ENCODE results near the gene TFAP2A. TPM values are rescaled to one million over a fixed set of nuclear protein-coding genes. Genes with fewer than 3 reads are reported as not detected.

TFAP2A gene
- 10 to 100 TPM; 28.0 to 41.9 (median 33.8) TPM for polyA plus RNA-seq (ENCODE audit: insufficient read length in 4 of 4)

- no peak for DNase-seq (ENCODE audit: low read depth in 4 of 4, low spot score in 3 of 4)
Observed at GRCh38 chr6:10414756-10415616, at the start of gene TFAP2A. TSS of gene TFAP2A (minus strand) at chr6:10415074. CDS start at chr6:10414991, 83 bp downstream.

- DNase-seq (ENCODE audit: low read depth in 4 of 4, low spot score in 3 of 4) = no peak
Observed at GRCh38 chr6:10463491-10464481, 48.9 kb upstream of the TFAP2A start.

GRCh38 chr6:10463040-10463439, 48.2 kb upstream of the TFAP2A start:
- DNase-seq (ENCODE audit: low read depth in 4 of 4, low spot score in 3 of 4) = no peak

- DNase-seq (ENCODE audit: low read depth in 4 of 4, low spot score in 3 of 4) = no peak
Observed at GRCh38 chr6:10461850-10462249, 47.0 kb upstream of the TFAP2A start.

GRCh38 chr6:10460096-10460495, 45.2 kb upstream of the TFAP2A start:
- no peak for DNase-seq (ENCODE audit: low read depth in 4 of 4, low spot score in 3 of 4)

- DNase-seq (ENCODE audit: low read depth in 4 of 4, low spot score in 3 of 4) = no peak
Observed at GRCh38 chr6:10458287-10458686, 43.4 kb upstream of the TFAP2A start.

GRCh38 chr6:10453596-10453995, 38.7 kb upstream of the TFAP2A start:
- DNase-seq (ENCODE audit: low read depth in 4 of 4, low spot score in 3 of 4) = no peak

GRCh38 chr6:10451828-10452509, 37.1 kb upstream of the TFAP2A start:
- DNase-seq (ENCODE audit: low read depth in 4 of 4, low spot score in 3 of 4) = no peak

- DNase-seq (ENCODE audit: low read depth in 4 of 4, low spot score in 3 of 4) = no peak
Observed at GRCh38 chr6:10451394-10451793, 36.5 kb upstream of the TFAP2A start.

GRCh38 chr6:10449751-10450150, 34.9 kb upstream of the TFAP2A start:
- no peak for DNase-seq (ENCODE audit: low read depth in 4 of 4, low spot score in 3 of 4)

GRCh38 chr6:10448096-10448495, 33.2 kb upstream of the TFAP2A start:
- DNase-seq (ENCODE audit: low read depth in 4 of 4, low spot score in 3 of 4) = no peak

- DNase-seq (ENCODE audit: low read depth in 4 of 4, low spot score in 3 of 4) = no peak
Observed at GRCh38 chr6:10446548-10446947, 31.7 kb upstream of the TFAP2A start.

GRCh38 chr6:10441655-10442009, 26.8 kb upstream of the TFAP2A start:
- no peak for DNase-seq (ENCODE audit: low read depth in 4 of 4, low spot score in 3 of 4)

GRCh38 chr6:10441004-10441654, 26.3 kb upstream of the TFAP2A start:
- no peak for DNase-seq (ENCODE audit: low read depth in 4 of 4, low spot score in 3 of 4)

- DNase-seq (ENCODE audit: low read depth in 4 of 4, low spot score in 3 of 4) = no peak
Observed at GRCh38 chr6:10437891-10438290, 23.0 kb upstream of the TFAP2A start.

GRCh38 chr6:10434235-10434634, 19.4 kb upstream of the TFAP2A start:
- DNase-seq (ENCODE audit: low read depth in 4 of 4, low spot score in 3 of 4) = no peak

- DNase-seq (ENCODE audit: low read depth in 4 of 4, low spot score in 3 of 4) = no peak
Observed at GRCh38 chr6:10433322-10433721, 18.4 kb upstream of the TFAP2A start.

- no peak for DNase-seq (ENCODE audit: low read depth in 4 of 4, low spot score in 3 of 4)
Observed at GRCh38 chr6:10431423-10432164, 16.7 kb upstream of the TFAP2A start.

- no peak for DNase-seq (ENCODE audit: low read depth in 4 of 4, low spot score in 3 of 4)
Observed at GRCh38 chr6:10429638-10430427, 15.0 kb upstream of the TFAP2A start.

Data from right renal pelvis (tissue), 4 donors.